MM.1S (cell line): ENCODE results near the gene RABL6.

Source experiments
- DNase-seq: peaks from one replicate; pipeline ENCODE4 v3.0.0-alpha.2; 2015
- H2AFZ ChIP-seq: fragments of 300-600 bp; sonication (generic); 2 replicates; pipeline ENCODE4 v1.6.0; 2016; ENCODE audit warnings: antibody characterized with exemption, low read length
- H3F3A ChIP-seq: fragments of 300-600 bp; sonication (generic); 2 replicates; pipeline ENCODE4 v1.6.1; 2016; ENCODE audit warnings: mild to moderate bottlenecking, antibody characterized with exemption, low read length, moderate library complexity, mixed read lengths; ENCODE audit not compliant: insufficient read depth
- H3K27ac ChIP-seq: fragments of 300-600 bp; sonication (generic); 2 replicates; pipeline ENCODE4 v1.5.1; 2016; ENCODE audit warnings: mild to moderate bottlenecking, low read length
- H3K27me3 ChIP-seq: fragments of 300-600 bp; sonication (generic); replicated peaks from 2 replicates; pipeline ENCODE4 v1.6.0; 2016; ENCODE audit warnings: low read length; ENCODE audit not compliant: insufficient read depth
- H3K36me3 ChIP-seq: fragments of 300-600 bp; sonication (generic); replicated peaks from 2 replicates; pipeline ENCODE4 v1.6.1; 2016; ENCODE audit warnings: mild to moderate bottlenecking, low read length, mixed read lengths; ENCODE audit not compliant: insufficient read depth
- H3K4me1 ChIP-seq: fragments of 300-600 bp; sonication (generic); 2 replicates; pipeline ENCODE4 v1.6.1; 2016; ENCODE audit warnings: low read length, mixed read lengths
- H3K4me2 ChIP-seq: fragments of 300-600 bp; sonication (generic); 2 replicates; pipeline ENCODE4 v1.6.0; 2016; ENCODE audit warnings: low read depth, low read length
- H3K4me3 ChIP-seq: fragments of 300-600 bp; sonication (generic); 2 replicates; pipeline ENCODE4 v1.5.1; 2016; ENCODE audit warnings: low read length, mixed read lengths
- H3K79me2 ChIP-seq: fragments of 300-600 bp; sonication (generic); 2 replicates; pipeline ENCODE4 v1.6.1; 2016; ENCODE audit warnings: mixed run types, low read length, mixed read lengths
- H3K9ac ChIP-seq: fragments of 300-600 bp; sonication (generic); 2 replicates; pipeline ENCODE4 v1.6.1; 2016; ENCODE audit warnings: low read length, mixed read lengths
- H3K9me2 ChIP-seq: fragments of 300-600 bp; sonication (generic); replicated peaks from 2 replicates; pipeline ENCODE4 v1.6.1; 2016; ENCODE audit warnings: mild to moderate bottlenecking, low read length, mixed read lengths; ENCODE audit not compliant: insufficient read depth
- H3K9me3 ChIP-seq: fragments of 300-600 bp; sonication (generic); replicated peaks from 2 replicates; pipeline ENCODE4 v1.6.1; 2016; ENCODE audit warnings: mild to moderate bottlenecking, low read length, mixed read lengths; ENCODE audit not compliant: insufficient read depth
- H4K20me1 ChIP-seq: fragments of 300-600 bp; sonication (generic); 2 replicates; pipeline ENCODE4 v1.6.1; 2016; ENCODE audit warnings: mild to moderate bottlenecking, low read length, moderate library complexity, mixed read lengths; ENCODE audit not compliant: insufficient read depth
- EZH2 ChIP-seq: fragments of 300-600 bp; sonication (generic); optimal IDR thresholded peaks from 2 replicates; pipeline ENCODE3; 2017; ENCODE audit warnings: low read depth, mild to moderate bottlenecking, antibody characterized with exemption, low read length, mixed read lengths
- EZH2phosphoT487 ChIP-seq: fragments of 300-600 bp; sonication (generic); IDR thresholded peaks from 2 replicates; pipeline ENCODE4 v1.6.1; 2018; ENCODE audit warnings: antibody characterized with exemption, low read length
- TF ChIP-seq, protein P1 (sequence below): fragments of 300-600 bp; sonication (generic); IDR thresholded peaks from 2 replicates; pipeline ENCODE4 v1.5.1; 2016; ENCODE audit warnings: antibody characterized with exemption, low read length, mixed read lengths

RABL6 gene

DNA sequence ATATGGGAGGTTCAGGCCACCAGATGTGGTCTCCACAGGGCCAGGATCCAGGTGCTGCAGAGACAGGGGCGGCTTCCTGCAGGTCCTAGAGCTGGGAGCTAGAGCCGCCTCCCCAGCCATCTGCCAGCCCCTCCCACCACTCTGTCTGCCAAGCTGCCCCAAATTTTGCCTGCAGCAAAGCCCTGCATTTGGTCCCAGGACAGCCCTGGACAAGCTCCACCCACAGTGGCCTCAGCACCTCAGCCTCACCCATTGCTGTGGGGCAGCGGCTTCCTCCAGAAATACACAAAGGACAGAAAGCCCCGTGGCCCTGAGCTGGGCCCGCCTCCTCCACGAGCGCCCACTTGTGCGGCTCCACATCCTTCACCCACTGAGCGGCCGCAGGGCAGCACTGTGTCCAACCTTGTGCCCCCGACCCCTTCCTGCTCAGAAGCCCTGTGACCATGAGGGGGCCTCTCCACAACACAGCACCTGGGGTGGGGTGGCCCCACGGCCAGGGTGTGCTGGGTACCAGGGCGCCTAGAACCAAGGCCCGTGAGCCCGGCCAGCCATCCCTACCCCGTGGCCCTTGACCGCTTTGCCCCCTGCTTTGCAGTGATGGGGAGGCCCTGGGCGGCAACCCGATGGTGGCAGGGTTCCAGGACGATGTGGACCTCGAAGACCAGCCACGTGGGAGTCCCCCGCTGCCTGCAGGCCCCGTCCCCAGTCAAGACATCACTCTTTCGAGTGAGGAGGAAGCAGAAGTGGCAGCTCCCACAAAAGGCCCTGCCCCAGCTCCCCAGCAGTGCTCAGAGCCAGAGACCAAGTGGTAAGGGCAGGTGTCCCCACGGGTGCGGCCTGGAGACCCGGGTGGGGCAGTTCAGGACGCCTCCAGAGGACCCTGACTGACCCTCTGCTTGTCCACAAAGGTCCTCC, 30.8 kb downstream of the RABL6 start:
- Histone ChIP-seq H3K4me1 (peaks cover 7% of the 10 kb centered on the region; the same call in 1 of the 2 replicates), H4K20me1 (no peaks in the 10 kb centered on the region), H3K79me2 (no peaks in the 10 kb centered on the region), H3K9me3 (no peaks in the 10 kb centered on the region), H3K36me3 (no peaks in the 10 kb centered on the region), H3K4me2 (no peak overlapping the region), H3K9me2 (no peaks in the 10 kb centered on the region), H3K27ac (no peak overlapping the region), H3K4me3 (no peak overlapping the region), H3F3A (peaks cover 8% of the 10 kb centered on the region), H2AFZ (no peak overlapping the region), H3K27me3 (no peaks in the 10 kb centered on the region), H3K9ac (no peak overlapping the region)
- DNase-seq: no peak
- no peak for TF ChIP-seq EZH2phosphoT487
- TF ChIP-seq, protein P1, sequence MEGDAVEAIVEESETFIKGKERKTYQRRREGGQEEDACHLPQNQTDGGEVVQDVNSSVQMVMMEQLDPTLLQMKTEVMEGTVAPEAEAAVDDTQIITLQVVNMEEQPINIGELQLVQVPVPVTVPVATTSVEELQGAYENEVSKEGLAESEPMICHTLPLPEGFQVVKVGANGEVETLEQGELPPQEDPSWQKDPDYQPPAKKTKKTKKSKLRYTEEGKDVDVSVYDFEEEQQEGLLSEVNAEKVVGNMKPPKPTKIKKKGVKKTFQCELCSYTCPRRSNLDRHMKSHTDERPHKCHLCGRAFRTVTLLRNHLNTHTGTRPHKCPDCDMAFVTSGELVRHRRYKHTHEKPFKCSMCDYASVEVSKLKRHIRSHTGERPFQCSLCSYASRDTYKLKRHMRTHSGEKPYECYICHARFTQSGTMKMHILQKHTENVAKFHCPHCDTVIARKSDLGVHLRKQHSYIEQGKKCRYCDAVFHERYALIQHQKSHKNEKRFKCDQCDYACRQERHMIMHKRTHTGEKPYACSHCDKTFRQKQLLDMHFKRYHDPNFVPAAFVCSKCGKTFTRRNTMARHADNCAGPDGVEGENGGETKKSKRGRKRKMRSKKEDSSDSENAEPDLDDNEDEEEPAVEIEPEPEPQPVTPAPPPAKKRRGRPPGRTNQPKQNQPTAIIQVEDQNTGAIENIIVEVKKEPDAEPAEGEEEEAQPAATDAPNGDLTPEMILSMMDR: no peak
- no peak for TF ChIP-seq EZH2

DNA sequence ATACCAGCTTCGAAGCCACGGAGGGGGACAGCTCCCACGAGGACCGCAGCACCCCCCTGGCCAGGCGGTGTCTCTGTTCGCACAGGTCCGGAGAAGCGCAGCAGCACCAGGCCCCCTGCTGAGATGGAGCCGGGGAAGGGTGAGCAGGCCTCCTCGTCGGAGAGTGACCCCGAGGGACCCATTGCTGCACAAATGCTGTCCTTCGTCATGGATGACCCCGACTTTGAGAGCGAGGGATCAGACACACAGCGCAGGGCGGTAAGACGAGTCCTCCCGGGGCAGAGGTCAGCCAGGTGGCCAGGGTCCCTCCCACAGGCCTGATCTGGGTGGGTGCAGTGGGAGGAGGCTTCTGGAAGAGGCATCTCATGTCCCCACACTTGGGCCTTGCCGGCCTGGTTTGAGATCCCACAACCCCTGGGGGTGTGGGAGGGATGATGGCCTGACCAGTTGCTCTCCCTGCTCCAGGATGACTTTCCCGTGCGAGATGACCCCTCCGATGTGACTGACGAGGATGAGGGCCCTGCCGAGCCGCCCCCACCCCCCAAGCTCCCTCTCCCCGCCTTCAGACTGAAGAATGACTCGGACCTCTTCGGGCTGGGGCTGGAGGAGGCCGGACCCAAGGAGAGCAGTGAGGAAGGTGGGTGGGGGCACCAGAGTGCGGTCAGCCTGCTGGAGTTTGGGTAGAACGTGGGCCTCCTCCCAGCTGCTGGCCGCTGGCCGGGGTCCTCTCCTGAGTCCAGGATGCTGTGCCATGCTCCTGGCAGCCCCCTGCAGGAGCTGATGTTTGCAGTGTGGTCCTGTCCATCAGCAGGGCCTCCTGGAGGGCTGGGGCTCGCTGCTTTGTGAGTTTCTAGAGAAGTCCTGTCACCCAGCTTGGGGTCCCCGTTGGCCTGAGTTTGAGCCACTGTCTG, 31.7 kb downstream of the RABL6 start:
- Histone ChIP-seq H3K27ac (no peak overlapping the region), H4K20me1 (no peaks in the 10 kb centered on the region), H3K9me2 (no peaks in the 10 kb centered on the region), H3F3A (peaks cover 8% of the 10 kb centered on the region), H2AFZ (no peak overlapping the region), H3K4me1 (peaks cover 7% of the 10 kb centered on the region; the same call in 1 of the 2 replicates), H3K9me3 (no peaks in the 10 kb centered on the region), H3K9ac (no peak overlapping the region), H3K27me3 (no peaks in the 10 kb centered on the region), H3K36me3 (no peaks in the 10 kb centered on the region), H3K79me2 (no peaks in the 10 kb centered on the region), H3K4me3 (no peak overlapping the region), H3K4me2 (no peak overlapping the region)
- DNase-seq: no peak
- TF ChIP-seq EZH2phosphoT487: no peak
- TF ChIP-seq, protein P1: no peak
- TF ChIP-seq EZH2: no peak

GRCh38 chr9:136840140-136840876, 32.6 kb downstream of the RABL6 start:
- TF ChIP-seq, protein P1: no peak
- TF ChIP-seq EZH2phosphoT487 (no peak), EZH2 (no peak)
- Histone ChIP-seq H4K20me1 (no peaks in the 10 kb centered on the region), H3K4me1 (peaks cover 7% of the 10 kb centered on the region; the same call in 1 of the 2 replicates), H3K27ac (no peak overlapping the region), H3K4me3 (no peak overlapping the region), H3K9ac (no peak overlapping the region), H3K4me2 (no peak overlapping the region), H3K9me3 (no peaks in the 10 kb centered on the region), H3K27me3 (no peaks in the 10 kb centered on the region), H2AFZ (no peak overlapping the region), H3K9me2 (no peaks in the 10 kb centered on the region), H3K79me2 (no peaks in the 10 kb centered on the region), H3K36me3 (no peaks in the 10 kb centered on the region), H3F3A (peaks cover 8% of the 10 kb centered on the region)
- DNase-seq: no peak
